HEK293 (cell line): ENCODE results near the gene HPCAL1.

ENCODE experiments used
- CTCF ChIA-PET: fragments of 350-600 bp; formaldehyde crosslinking; extraction: SDS; loops from one replicate; lab custom pipeline; 2021; ENCODE audit warnings: antibody characterized with exemption; lab: Yijun Ruan, JAX
- POLR2A ChIA-PET: fragments of 300-600 bp; formaldehyde crosslinking; extraction: SDS; loops from one replicate; lab custom pipeline; 2020; ENCODE audit warnings: antibody characterized with exemption, inconsistent platforms; lab: Yijun Ruan, JAX
- H3K27ac ChIP-seq: fragments of 200-500 bp; sonication (Bioruptor generic); 2 replicates; pipeline ENCODE4 v1.5.1; 2014; ENCODE audit warnings: low read depth, low read length, control low read depth, inconsistent platforms; ENCODE audit errors: extremely low read depth
- H3K36me3 ChIP-seq, 2 experiments: fragments of 200-500 bp in 1 of 2; sonication (Bioruptor generic) in 1 of 2; 1 replicate in 1 of 2; 2 replicates in 1 of 2; pipeline ENCODE4 v1.5.1; 2014 to 2017; ENCODE audit warnings: inconsistent platforms in 2 of 2, low read length in 2 of 2; ENCODE audit not compliant: control insufficient read depth in 2 of 2, insufficient read depth in 1 of 2
- H3K4me1 ChIP-seq: fragments of 200-500 bp; sonication (Bioruptor generic); 2 replicates; pipeline ENCODE4 v1.5.1; 2014; ENCODE audit warnings: mild to moderate bottlenecking, low read length, inconsistent platforms; ENCODE audit not compliant: control insufficient read depth, insufficient read depth
- H3K4me3 ChIP-seq: 2 replicates; pipeline ENCODE4 v1.5.1; 2011; ENCODE audit warnings: low read depth, mild to moderate bottlenecking, control low read depth, low read length, moderate library complexity
- H3K9me3 ChIP-seq: fragments of 200-500 bp; sonication (Bioruptor generic); 2 replicates; pipeline ENCODE4 v1.5.1; 2014; ENCODE audit warnings: low read depth, low read length, inconsistent platforms; ENCODE audit not compliant: control insufficient read depth, insufficient read depth
- BCL11A ChIP-seq: fragments of 450-650 bp; formaldehyde crosslinking; IDR thresholded peaks from 2 replicates; pipeline ENCODE4 v1.5.1; 2016; ENCODE audit warnings: low read depth, missing biosample characterization, missing genetic modification characterization
- ZFP69B ChIP-seq: fragments of 450-650 bp; formaldehyde crosslinking; IDR thresholded peaks from 2 replicates; pipeline ENCODE4 v1.5.1; 2016; ENCODE audit warnings: missing biosample characterization, missing genetic modification characterization
- ZNF302 ChIP-seq: fragments of 450-650 bp; formaldehyde crosslinking; IDR thresholded peaks from 2 replicates; pipeline ENCODE4 v1.5.1; 2016; ENCODE audit warnings: missing biosample characterization, missing genetic modification characterization, low read depth
- ZNF623 ChIP-seq: fragments of 450-650 bp; formaldehyde crosslinking; IDR thresholded peaks from 2 replicates; pipeline ENCODE4 v1.5.1; 2016; ENCODE audit warnings: missing biosample characterization, missing genetic modification characterization
- ZXDB ChIP-seq: fragments of 450-650 bp; formaldehyde crosslinking; IDR thresholded peaks from 2 replicates; pipeline ENCODE4 v1.5.1; 2016; ENCODE audit warnings: missing biosample characterization, missing genetic modification characterization
- TF ChIP-seq, protein P1 (sequence below): fragments of 450-650 bp; formaldehyde crosslinking; IDR thresholded peaks from 2 replicates; pipeline ENCODE4 v1.5.1; 2016; ENCODE audit warnings: missing biosample characterization, missing genetic modification characterization
- TF ChIP-seq, protein P2 (sequence below): fragments of 450-650 bp; formaldehyde crosslinking; IDR thresholded peaks from 2 replicates; pipeline ENCODE4 v1.5.1; 2016; ENCODE audit warnings: missing biosample characterization, missing genetic modification characterization
- TF ChIP-seq, protein P3 (sequence below): fragments of 450-650 bp; formaldehyde crosslinking; IDR thresholded peaks from 2 replicates; pipeline ENCODE4 v1.5.1; 2016; ENCODE audit warnings: missing biosample characterization, missing genetic modification characterization

The HPCAL1 gene

DNA sequence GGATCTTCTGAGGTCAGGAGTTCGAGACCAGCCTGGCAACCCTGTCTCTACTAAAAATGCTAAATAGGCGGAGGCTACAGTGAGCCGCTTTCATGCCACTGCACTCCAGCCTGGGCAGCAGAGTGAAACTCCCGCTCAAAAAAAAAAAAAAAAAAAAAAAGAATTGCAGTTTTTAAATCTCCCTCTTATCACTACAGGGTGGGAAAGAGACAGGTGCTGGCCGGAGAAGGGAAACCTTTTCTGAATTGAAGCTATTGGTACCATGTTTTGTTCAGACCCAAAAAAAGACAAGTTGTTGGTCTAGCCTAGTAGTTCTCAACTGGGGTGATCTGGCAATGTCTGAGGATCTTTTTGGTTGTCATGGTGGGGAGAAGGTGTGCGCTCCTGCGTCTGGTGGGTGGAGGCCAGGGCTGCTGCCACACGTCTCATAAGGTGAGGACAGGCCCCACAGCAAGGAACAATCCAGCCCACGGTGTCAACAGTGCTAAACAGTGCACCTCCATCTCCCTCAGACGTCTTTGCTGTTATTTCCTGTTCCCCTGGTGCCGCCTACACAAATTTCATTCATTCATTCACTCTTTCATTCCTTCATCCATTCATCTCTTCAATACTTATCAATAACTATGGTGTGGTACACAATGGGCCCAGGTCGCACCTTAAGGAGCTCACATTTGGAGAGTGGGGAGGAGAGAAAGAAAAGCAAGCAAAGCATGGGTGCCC lies 174.2 kb downstream of the HPCAL1 start:
- Histone ChIP-seq H3K4me1 (no peaks in the 10 kb centered on the region), H3K36me3 (no peaks in the 10 kb centered on the region), H3K27ac (no peak overlapping the region), H3K9me3 (no peaks in the 10 kb centered on the region), H3K4me3 (no peak overlapping the region)
- TF ChIP-seq, protein P1, sequence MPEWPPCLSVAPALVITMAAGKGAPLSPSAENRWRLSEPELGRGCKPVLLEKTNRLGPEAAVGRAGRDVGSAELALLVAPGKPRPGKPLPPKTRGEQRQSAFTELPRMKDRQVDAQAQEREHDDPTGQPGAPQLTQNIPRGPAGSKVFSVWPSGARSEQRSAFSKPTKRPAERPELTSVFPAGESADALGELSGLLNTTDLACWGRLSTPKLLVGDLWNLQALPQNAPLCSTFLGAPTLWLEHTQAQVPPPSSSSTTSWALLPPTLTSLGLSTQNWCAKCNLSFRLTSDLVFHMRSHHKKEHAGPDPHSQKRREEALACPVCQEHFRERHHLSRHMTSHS (tag by site-specific recombination), result no peak
- TF ChIP-seq, protein P2, sequence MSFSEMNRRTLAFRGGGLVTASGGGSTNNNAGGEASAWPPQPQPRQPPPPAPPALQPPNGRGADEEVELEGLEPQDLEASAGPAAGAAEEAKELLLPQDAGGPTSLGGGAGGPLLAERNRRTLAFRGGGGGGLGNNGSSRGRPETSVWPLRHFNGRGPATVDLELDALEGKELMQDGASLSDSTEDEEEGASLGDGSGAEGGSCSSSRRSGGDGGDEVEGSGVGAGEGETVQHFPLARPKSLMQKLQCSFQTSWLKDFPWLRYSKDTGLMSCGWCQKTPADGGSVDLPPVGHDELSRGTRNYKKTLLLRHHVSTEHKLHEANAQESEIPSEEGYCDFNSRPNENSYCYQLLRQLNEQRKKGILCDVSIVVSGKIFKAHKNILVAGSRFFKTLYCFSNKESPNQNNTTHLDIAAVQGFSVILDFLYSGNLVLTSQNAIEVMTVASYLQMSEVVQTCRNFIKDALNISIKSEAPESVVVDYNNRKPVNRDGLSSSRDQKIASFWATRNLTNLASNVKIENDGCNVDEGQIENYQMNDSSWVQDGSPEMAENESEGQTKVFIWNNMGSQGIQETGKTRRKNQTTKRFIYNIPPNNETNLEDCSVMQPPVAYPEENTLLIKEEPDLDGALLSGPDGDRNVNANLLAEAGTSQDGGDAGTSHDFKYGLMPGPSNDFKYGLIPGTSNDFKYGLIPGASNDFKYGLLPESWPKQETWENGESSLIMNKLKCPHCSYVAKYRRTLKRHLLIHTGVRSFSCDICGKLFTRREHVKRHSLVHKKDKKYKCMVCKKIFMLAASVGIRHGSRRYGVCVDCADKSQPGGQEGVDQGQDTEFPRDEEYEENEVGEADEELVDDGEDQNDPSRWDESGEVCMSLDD (tag by site-specific recombination), result no peak
- TF ChIP-seq, protein P3, sequence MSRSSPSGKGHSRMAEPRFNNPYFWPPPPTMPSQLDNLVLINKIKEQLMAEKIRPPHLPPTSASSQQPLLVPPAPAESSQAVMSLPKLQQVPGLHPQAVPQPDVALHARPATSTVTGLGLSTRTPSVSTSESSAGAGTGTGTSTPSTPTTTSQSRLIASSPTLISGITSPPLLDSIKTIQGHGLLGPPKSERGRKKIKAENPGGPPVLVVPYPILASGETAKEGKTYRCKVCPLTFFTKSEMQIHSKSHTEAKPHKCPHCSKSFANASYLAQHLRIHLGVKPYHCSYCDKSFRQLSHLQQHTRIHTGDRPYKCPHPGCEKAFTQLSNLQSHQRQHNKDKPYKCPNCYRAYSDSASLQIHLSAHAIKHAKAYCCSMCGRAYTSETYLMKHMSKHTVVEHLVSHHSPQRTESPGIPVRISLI, result no peak
- no peak for TF ChIP-seq BCL11A
- no peak for TF ChIP-seq ZNF302 (tag by site-specific recombination)
- TF ChIP-seq ZNF623 (tag by site-specific recombination), result no peak
- no peak for TF ChIP-seq ZFP69B
- TF ChIP-seq ZXDB (tag by site-specific recombination), result no peak
- POLR2A ChIA-PET, result no interaction called here
- CTCF ChIA-PET, result no interaction called here
